NCI-H2081 (cell line): ENCODE measurements around the gene EPB41.
"Not testable (repeated sequence)": the region's sequence is repeated elsewhere in the genome, so short reads cannot be mapped to it uniquely, and the experiment has no call there.

ENCODE experiments used
- DNase-seq, 2 experiments: peaks; one replicate each; lab custom pipeline; 2025; lab: John Stamatoyannopoulos, UW

Gene EPB41

DNA sequence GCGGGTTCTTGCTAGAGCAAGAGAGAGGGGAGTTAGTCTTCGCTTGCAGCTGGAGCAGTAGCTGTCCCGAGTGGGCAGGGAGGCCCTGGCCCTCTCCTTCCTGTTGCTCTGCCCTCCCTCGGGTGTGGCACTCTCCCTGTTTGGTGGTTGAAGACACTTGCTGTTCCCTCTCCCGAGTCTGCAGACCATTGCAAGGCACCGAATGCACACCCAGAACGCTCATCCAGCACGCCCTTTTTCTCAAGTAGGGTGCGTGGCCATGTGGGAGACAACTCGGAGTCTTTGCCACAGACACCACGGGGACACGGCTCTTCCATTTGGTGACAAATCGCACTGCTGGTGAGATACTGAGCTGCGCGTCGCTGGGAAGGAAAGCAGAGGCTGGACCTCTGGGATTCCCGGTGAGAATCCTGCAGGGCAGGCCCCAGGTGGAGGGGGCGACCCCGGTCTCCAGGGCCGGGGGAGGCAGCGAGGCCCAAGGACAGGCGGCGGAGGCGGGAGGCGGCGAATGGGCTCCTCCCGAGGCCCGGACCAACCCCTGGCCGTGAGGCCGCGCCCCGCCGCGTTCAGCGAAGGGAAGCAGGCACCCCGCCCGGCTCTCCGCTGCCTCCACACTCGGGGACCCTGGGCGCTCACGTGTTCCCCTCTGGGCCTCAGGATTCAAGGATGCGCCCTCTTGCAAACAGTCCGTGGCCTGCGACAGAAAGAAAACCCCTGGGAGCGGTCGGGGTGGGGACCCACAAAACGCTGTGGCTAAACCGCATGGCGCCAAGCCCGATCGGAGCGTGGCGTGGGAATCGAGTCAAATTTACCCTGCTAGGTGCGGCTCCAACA, 219.7 kb downstream of the EPB41 start:
- no peak for DNase-seq

DNA sequence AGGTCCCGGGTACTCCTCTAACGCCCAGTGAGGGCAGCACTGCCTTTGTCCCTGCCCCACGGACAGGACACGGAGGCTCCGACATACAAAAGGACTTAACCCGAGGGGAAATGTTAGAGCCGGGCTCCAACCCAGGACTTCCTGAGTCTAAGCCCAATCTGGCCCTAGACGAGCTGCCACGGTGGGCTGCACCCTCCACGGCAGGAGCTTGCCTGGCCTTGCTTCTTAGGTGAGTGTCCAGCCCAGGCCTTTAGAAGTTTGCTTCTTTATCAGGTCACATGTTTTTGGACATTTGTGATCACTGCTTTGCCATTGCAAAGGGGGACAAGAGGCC, 220.3 kb downstream of the EPB41 start:
- DNase-seq: no peak

- no peak for DNase-seq
These were observed 222.1 kb downstream of the EPB41 start for GRCh38 chr1:29136391-29136915.

- no peak for DNase-seq
These were observed 228.3 kb downstream of the EPB41 start for GRCh38 chr1:29142714-29143113.

GRCh38 chr1:29144178-29144577, 229.8 kb downstream of the EPB41 start:
- no peak for DNase-seq

DNA sequence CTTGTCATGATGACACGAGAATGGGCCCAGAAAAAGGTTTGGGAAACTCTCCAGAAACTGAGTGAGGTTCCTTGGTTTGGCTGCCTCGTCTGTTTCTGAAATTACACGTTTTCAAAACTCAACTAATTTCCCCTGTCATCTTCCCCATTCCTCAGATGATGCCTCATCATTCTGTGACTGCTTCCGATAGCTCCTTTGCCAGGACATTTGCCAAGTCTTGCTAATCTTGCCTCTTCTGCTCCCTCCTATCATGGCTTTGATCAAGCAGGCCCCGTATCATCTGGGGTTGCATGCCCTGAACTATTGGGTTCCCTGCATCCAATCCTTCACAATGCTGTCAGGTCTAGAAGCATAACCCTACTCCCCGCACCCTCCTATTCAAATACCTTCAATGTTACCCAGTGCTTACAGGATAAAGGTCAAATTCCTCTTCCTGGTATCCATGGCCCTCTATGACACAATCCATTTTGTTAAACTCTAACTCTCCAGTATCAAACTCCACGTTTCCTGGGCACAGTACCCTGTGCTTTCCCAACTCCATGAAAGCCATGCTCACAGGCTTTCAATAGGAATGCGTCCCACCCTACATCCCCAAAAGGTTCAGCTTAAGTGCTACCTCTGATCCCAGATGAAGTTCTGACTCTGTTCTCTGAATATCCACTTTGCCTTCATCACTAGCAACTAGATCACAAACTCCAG, 231.5 kb downstream of the EPB41 start:
- DNase-seq: no peak

DNA sequence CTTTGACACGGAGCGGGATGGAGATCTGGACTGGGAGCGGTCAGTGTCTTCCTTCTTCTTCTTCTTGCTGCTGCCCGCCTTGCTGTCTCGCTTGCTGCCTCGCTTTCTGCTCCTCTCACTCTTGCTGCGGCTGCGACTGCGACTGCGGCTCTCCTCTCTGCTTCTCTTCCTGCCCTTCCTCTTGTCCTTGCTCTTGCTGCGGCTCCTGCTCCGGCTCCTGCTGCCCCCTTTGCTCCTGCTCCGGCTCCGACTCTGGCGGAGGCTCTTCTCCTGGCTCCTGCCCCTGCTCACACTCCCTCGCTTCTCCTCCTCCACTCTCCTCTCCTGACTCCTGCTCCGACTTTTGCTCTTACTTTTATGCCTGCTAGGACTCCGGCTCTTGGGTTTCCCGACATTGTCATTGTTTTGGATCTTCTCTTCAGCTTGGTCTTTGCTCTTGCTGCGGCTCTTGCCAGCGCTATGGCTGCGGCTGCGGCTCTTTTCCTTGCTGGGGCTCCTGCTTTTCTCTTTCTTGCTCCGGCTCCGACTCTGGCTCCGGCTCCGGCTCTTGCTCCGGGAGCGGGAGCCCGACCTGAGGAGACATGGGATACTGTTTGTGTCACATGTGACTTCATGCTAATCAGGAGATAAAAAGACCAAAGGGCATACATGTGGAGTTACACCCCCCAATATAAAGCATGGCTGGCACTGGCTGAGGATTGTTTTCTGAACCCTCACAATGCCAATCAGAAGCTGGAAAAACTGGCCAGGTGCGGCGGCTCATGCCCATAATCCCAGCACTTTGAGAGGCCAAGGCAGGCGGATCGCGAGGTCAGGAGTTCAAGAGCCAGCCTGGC, 234.5 kb downstream of the EPB41 start:
- DNase-seq: no peak

DNA sequence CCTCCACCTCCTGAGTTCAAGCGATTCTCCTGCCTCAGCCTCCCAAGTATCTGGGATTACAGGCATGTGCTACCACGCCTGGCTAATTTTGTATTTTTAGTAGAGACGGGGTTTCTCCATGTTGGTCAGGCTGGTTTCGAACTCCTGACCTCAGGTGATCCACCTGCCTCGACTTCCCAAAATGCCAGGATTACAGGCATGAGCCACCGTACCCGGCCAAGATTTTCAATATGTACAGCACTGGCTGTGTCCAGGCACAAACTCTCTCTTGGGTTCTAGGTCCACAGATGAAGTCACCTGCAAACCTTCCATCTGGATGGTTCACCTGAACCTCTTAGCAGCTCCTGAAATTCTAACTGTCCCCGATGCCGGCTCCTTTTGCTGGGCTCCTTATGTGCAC, 236.0 kb downstream of the EPB41 start:
- not testable (repeated sequence) for DNase-seq

- DNase-seq: no peak
These were observed 237.9 kb downstream of the EPB41 start for GRCh38 chr1:29152046-29152805.

GRCh38 chr1:29156543-29157268, 242.3 kb downstream of the EPB41 start:
- DNase-seq: no peak

GRCh38 chr1:29157269-29157601, 242.9 kb downstream of the EPB41 start:
- no peak for DNase-seq

GRCh38 chr1:29159773-29160172, 245.4 kb downstream of the EPB41 start:
- no peak for DNase-seq

GRCh38 chr1:29162025-29162424, 247.7 kb downstream of the EPB41 start:
- peak in 1 of 2 experiments; percentile 24 for DNase-seq

GRCh38 chr1:29162476-29163138, 248.2 kb downstream of the EPB41 start:
- no peak for DNase-seq

- DNase-seq: no peak
These were observed 250.2 kb downstream of the EPB41 start for GRCh38 chr1:29164588-29164987.

DNA sequence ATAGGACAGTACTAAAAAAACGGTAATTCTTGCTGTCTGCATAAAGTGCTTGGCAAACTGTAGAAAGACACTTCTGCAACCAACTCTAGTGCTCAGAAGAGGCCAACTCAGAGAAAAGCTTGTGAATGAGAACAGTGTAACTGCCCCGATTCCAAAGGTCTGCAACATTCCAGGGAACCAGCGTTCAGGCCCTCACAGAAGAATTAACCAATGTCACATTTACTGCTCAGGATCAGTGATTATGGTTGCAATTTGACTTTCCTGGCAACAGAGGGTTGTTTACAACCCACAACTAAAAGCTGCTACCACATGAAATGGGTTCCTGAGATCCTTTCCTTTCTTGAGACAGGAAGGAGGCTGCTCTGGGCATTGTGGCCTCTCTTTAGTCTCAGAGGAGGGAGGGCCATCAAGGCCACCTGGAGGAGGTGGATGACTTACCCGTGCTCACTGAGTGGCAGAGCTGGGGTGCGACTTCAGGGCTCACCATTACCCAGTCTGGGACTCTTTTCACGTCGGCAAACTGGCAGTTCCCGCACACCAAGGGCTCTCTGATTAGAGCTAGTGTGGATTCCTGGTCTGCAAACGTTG, 252.0 kb downstream of the EPB41 start:
- no peak for DNase-seq

- DNase-seq: no peak
These were observed 253.5 kb downstream of the EPB41 start for GRCh38 chr1:29167904-29168303.
